Spleen (tissue), 7 donors: ENCODE data around the gene SHISA9.

Experiments
- POLR2A ChIP-seq, 3 donors: fragments of 450-650 bp; IDR thresholded peaks; one replicate each; pipeline ENCODE4 v1.5.1; 2017; ENCODE audit warnings: antibody characterized with exemption in 3 of 3, mild to moderate bottlenecking in 1 of 3
- POLR2AphosphoS5 ChIP-seq, 3 donors: sonication (generic); formaldehyde crosslinking; IDR thresholded peaks; one replicate each; pipeline ENCODE4 v1.5.1; 2017; ENCODE audit warnings: antibody characterized with exemption in 3 of 3
- TF ChIP-seq, protein P1 (sequence below), 11 experiments: fragments of 200-600 bp in 7 of 11; fragments of 450-650 bp in 4 of 11; sonication (generic) in 4 of 11; IDR thresholded peaks in 8 of 11; conservative IDR thresholded peaks in 3 of 11; 1 replicate in 7 of 11; 2 replicates in 4 of 11; pipeline versions ENCODE4 v1.4.0 to v1.8.0; 2016 to 2021; ENCODE audit warnings: antibody characterized with exemption in 11 of 11, inconsistent platforms in 4 of 11, mild to moderate bottlenecking in 1 of 11
- donor health status: DM: no; HTN: no; CAD: no; lungs with moderate emphysema.
- donor health status: DM: no; HTN: no; CAD: no.
- donor health status: DM: no; HTN: no; CAD: no.

DNA sequence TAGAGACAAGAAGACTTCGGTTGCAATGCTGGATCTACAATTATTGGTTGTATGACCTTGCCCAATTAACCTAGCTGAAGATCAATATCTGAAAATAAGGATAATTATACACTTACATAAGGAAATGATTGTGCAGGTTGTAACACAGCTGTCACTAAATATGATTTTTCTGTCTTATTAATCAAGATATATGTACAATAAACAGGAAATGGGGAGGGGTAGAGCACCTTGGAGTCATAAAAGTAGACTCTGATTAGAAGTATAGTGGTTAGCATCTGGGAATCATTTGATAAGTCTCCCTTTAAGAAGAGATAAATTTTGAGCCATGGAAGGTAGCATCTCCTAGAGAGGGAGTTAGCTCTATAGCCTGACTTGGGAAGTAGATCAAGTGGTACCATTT, 369.2 kb downstream of the SHISA9 start:
- TF ChIP-seq, protein P1, sequence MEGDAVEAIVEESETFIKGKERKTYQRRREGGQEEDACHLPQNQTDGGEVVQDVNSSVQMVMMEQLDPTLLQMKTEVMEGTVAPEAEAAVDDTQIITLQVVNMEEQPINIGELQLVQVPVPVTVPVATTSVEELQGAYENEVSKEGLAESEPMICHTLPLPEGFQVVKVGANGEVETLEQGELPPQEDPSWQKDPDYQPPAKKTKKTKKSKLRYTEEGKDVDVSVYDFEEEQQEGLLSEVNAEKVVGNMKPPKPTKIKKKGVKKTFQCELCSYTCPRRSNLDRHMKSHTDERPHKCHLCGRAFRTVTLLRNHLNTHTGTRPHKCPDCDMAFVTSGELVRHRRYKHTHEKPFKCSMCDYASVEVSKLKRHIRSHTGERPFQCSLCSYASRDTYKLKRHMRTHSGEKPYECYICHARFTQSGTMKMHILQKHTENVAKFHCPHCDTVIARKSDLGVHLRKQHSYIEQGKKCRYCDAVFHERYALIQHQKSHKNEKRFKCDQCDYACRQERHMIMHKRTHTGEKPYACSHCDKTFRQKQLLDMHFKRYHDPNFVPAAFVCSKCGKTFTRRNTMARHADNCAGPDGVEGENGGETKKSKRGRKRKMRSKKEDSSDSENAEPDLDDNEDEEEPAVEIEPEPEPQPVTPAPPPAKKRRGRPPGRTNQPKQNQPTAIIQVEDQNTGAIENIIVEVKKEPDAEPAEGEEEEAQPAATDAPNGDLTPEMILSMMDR (IDR thresholded peaks at IDR 0.05 in 8 of 11, conservative IDR thresholded peaks at IDR 0.05 in 3 of 11), result no peak
- TF ChIP-seq POLR2A (IDR thresholded peaks at IDR 0.05) (no peak), POLR2AphosphoS5 (IDR thresholded peaks at IDR 0.05) (no peak)
